ENCODE results near the gene UBL4B. TPM values are rescaled to one million over a fixed set of nuclear protein-coding genes. Genes with fewer than 3 reads are reported as not detected.

UBL4B gene
- polyA plus RNA-seq, 4 donors, result not detected

DNA sequence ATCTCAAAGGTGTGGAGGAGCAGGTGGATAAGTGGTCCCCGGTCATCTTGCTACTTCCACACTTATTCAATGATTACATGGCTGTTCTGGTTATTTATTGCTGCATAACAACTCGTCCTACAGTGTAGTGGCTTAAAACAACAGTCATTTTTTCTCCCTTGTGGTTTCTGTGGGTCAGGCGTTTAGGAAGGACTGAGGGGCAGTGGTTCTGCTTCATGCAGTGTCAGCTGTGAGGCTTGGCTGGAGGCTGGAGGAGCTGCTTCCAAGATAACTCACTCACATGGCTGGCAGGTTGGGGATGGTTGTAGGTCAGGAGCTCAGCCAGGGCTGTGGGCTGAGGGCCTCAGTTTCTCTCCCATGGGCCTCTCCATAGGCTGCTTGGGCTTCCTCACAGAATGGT, 32.1 kb downstream of the UBL4B start:
- DNase-seq, result no peak
- no peak for FAIRE-seq
- no peaks in the 10 kb centered on the region for H3K9me3 ChIP-seq (ENCODE audit: control insufficient read depth in 2 of 2, insufficient read depth in 1 of 2, low read depth in 1 of 2, low read length in 1 of 2)
- H3K4me3 ChIP-seq (ENCODE audit: low read depth in 1 of 3, low read length in 3 of 3), result no peak overlapping the region
- 43 to 61% (median 51%) methylated on average over 3 of the region's 3 CpGs for WGBS, 3 donors
- H3K36me3 ChIP-seq (ENCODE audit: control insufficient read depth in 3 of 3, insufficient read depth in 2 of 3, low read depth in 1 of 3, low read length in 3 of 3), result no peaks in the 10 kb centered on the region
- H3K27me3 ChIP-seq (ENCODE audit: control insufficient read depth in 3 of 3, insufficient read depth in 3 of 3, low read length in 3 of 3), result peaks cover 0 to 39% (median 28%) of the 10 kb centered on the region in 3 donors
- H3K4me1 ChIP-seq (ENCODE audit: control insufficient read depth in 3 of 3, insufficient read depth in 2 of 3, low read depth in 1 of 3, low read length in 2 of 3), result no peaks in the 10 kb centered on the region
- no peak overlapping the region for H3K27ac ChIP-seq (ENCODE audit: low read depth in 1 of 3, low read length in 2 of 3)

DNA sequence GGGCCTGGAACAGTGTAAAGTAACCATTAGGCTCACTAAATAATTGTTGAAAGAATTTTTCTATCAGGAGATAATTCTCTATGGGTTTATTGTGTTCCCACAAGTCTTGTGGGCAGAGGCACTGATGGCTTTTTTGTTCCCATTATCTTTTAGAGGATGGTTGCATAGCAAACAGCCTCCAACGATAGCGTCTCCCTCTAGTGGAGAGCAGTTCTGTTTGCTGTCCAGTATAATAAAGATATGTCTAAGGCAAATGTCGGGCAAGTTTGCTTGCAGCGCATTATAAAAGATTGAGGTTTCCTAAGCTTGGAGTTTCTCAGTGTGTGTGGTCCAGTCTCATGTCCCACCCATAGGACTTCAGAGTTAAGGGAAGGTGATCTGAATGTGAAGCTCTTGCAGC, 36.7 kb downstream of the UBL4B start:
- Histone ChIP-seq H3K4me3 (ENCODE audit: low read depth in 1 of 3, low read length in 3 of 3) (no peak overlapping the region), H3K4me1 (ENCODE audit: control insufficient read depth in 3 of 3, insufficient read depth in 2 of 3, low read depth in 1 of 3, low read length in 2 of 3) (no peaks in the 10 kb centered on the region), H3K9me3 (ENCODE audit: control insufficient read depth in 2 of 2, insufficient read depth in 1 of 2, low read depth in 1 of 2, low read length in 1 of 2) (no peaks in the 10 kb centered on the region), H3K36me3 (ENCODE audit: control insufficient read depth in 3 of 3, insufficient read depth in 2 of 3, low read depth in 1 of 3, low read length in 3 of 3) (no peaks in the 10 kb centered on the region), H3K27me3 (ENCODE audit: control insufficient read depth in 3 of 3, insufficient read depth in 3 of 3, low read length in 3 of 3) (peaks cover 7 to 64% (median 37%) of the 10 kb centered on the region in 3 donors), H3K27ac (ENCODE audit: low read depth in 1 of 3, low read length in 2 of 3) (no peak overlapping the region)
- no peak for DNase-seq
- 36 to 41% (median 37%) methylated on average over 4 of the region's 4 CpGs for WGBS, 3 donors
- FAIRE-seq, result no peak

DNA sequence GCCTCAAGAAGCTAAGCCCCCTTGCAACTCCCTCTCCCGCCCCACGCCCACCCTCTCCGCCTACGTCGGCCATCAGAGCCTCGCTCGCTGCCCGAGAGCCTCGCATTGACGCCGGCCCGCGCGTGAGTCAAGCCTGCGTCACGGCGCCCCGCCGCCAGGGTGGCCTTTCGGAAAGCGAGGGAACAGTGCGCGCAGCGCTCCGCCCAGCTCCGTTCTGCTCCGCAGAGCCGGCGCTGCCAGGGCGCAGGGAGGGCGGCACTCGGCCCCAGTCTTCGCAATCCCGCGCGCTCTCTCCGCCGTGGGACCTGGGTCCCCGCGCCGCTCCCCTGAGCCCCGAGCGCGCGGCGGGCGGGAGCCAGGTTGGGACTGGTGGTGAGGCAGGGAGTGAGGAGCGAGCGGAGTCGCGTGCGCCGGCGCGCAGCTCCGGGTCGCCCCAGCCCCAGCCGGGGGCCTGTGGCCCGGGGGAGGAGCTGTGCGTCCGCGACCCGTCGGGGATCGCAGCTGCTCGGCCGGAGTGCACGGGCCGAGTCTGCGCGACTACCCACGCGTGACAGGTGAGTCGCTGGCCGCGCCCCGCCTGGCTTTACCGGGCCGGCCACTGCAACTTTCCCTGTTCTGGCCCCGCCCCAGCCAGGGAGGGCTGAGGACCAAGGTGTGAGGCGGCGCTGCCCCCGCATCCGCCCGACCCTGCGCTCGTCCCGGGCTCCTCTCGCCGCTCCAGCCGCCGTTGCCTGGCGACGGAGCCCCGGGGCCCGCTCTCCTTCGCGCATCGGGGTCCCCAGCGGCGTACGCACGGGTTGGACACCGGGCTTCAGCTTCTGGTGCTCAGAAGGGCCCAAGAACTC, 38.3 kb downstream of the UBL4B start, which contains the start of gene SLC6A17:
Gene SLC6A17 (plus strand): TSS at position 165 of the 845 bp plus-strand sequence. CDS start 16,436 bp downstream, outside the sequence.
- Histone ChIP-seq H3K27ac (ENCODE audit: low read depth in 1 of 3, low read length in 2 of 3) (no peak within 1 kb of the TSS), H3K9me3 (ENCODE audit: control insufficient read depth in 2 of 2, insufficient read depth in 1 of 2, low read depth in 1 of 2, low read length in 1 of 2) (no peaks in the 10 kb centered on the region), H3K27me3 (ENCODE audit: control insufficient read depth in 3 of 3, insufficient read depth in 3 of 3, low read length in 3 of 3) (peaks cover 7 to 68% (median 38%) of the 10 kb centered on the region in 3 donors), H3K4me3 (ENCODE audit: low read depth in 1 of 3, low read length in 3 of 3) (no peak within 1 kb of the TSS), H3K36me3 (ENCODE audit: control insufficient read depth in 3 of 3, insufficient read depth in 2 of 3, low read depth in 1 of 3, low read length in 3 of 3) (no peaks in the 10 kb centered on the region), H3K4me1 (ENCODE audit: control insufficient read depth in 3 of 3, insufficient read depth in 2 of 3, low read depth in 1 of 3, low read length in 2 of 3) (no peaks in the 10 kb centered on the region)
- FAIRE-seq (no peak), DNase-seq (peak in 1 of 2 donors; percentile 23)
- 1 to 3% (median 3%) methylated on average over 65 to 104 of the region's 104 CpGs for WGBS, 3 donors

DNA sequence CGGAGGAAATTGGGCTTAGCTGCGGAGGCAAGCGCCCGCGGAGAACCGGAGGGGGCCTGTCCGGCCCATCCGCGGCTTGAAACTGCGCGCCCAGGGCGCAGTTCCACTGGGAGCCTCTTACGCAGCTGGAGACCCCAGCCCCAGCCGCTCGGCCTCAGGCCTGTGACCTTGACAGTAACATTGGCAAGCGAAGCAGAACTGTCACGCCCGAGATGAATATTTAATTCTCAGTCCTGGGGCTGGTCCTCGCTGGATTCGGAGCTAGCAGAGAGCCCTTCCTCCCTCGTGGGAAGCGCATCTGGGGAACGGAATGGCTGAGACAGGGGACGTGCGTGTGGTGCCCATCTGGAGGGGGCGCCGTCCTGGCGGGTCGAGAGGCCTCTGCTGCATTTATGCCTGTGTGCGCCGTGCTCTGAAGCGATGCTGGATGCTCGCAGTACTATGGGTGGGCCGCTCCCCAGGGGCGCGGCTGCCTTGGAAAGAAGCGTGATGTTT, 39.0 kb downstream of the UBL4B start:
- no peak for FAIRE-seq
- peaks cover 7 to 65% (median 37%) of the 10 kb centered on the region in 3 donors for H3K27me3 ChIP-seq (ENCODE audit: control insufficient read depth in 3 of 3, insufficient read depth in 3 of 3, low read length in 3 of 3)
- no peaks in the 10 kb centered on the region for H3K4me1 ChIP-seq (ENCODE audit: control insufficient read depth in 3 of 3, insufficient read depth in 2 of 3, low read depth in 1 of 3, low read length in 2 of 3)
- 11 to 19% (median 18%) methylated on average over 28 to 37 of the region's 37 CpGs for WGBS, 3 donors
- no peaks in the 10 kb centered on the region for H3K36me3 ChIP-seq (ENCODE audit: control insufficient read depth in 3 of 3, insufficient read depth in 2 of 3, low read depth in 1 of 3, low read length in 3 of 3)
- DNase-seq, result peak in 1 of 2 donors; percentile 11
- no peak overlapping the region for H3K4me3 ChIP-seq (ENCODE audit: low read depth in 1 of 3, low read length in 3 of 3)
- H3K27ac ChIP-seq (ENCODE audit: low read depth in 1 of 3, low read length in 2 of 3), result no peak overlapping the region
- no peaks in the 10 kb centered on the region for H3K9me3 ChIP-seq (ENCODE audit: control insufficient read depth in 2 of 2, insufficient read depth in 1 of 2, low read depth in 1 of 2, low read length in 1 of 2)

DNA sequence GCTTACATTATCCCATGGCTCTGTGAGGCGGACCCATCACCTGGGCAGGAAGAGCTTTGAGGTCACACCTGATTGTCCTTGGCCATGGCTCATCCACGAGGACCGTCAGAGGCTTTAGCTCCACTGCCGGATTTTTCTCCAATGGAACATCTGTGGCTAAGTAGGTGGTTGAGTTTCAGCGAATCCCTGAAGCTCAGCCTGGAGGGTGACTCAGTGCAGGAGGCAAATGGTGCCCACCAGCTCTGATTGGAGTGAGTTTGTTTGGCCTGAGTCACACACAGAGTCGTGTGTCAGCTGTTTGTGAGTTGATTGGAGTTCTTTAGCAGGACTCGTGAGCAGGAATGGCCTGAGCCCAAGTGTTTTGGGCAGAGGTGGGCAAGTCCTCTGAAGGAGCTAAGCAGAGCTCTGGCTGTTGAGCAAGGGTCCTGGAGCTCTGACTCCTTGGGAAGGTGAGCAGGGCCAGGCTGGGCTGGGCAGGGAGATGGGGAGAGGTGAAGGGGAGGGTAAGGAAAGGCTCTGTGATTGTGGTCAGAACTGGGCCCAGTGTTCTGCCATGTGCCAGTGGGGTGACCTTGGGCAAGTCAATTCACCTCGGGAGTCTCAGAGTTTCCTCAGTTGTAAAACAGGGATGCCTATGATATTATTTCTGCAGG, 40.0 kb downstream of the UBL4B start:
- Histone ChIP-seq H3K27me3 (ENCODE audit: control insufficient read depth in 3 of 3, insufficient read depth in 3 of 3, low read length in 3 of 3) (peaks cover 7 to 60% (median 37%) of the 10 kb centered on the region in 3 donors), H3K27ac (ENCODE audit: low read depth in 1 of 3, low read length in 2 of 3) (no peak overlapping the region), H3K4me3 (ENCODE audit: low read depth in 1 of 3, low read length in 3 of 3) (no peak overlapping the region), H3K9me3 (ENCODE audit: control insufficient read depth in 2 of 2, insufficient read depth in 1 of 2, low read depth in 1 of 2, low read length in 1 of 2) (no peaks in the 10 kb centered on the region), H3K4me1 (ENCODE audit: control insufficient read depth in 3 of 3, insufficient read depth in 2 of 3, low read depth in 1 of 3, low read length in 2 of 3) (no peaks in the 10 kb centered on the region), H3K36me3 (ENCODE audit: control insufficient read depth in 3 of 3, insufficient read depth in 2 of 3, low read depth in 1 of 3, low read length in 3 of 3) (no peaks in the 10 kb centered on the region)
- FAIRE-seq, result no peak
- DNase-seq, result no peak
- WGBS, 3 donors, result 46 to 59% (median 58%) methylated on average over 8 of the region's 8 CpGs

DNA sequence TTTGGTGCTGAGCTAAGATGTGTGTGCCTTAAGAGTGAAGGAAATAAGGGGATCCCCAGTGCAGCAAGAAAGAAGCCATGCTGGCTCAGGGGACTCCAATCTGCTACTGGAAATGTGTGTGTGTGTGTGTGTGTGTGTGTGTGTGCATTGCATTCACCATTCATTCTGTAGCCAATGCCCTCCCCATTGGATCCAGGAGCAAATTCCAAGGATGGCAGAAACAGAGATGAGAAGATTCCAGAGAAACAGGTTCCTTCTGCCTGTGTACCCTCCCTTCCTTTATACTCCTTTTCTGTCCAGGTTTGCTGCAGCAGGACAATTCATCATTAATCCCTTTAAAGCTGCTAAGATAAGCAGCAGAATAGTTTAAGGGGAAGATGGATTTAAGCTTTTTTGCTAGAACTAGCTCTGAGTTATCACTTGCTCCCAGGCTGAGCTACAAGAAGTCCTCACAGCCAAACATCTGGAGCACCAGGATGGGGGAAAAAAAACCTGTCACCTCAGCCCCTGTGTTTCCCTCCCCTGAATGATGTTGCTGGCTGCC, 41.2 kb downstream of the UBL4B start:
- Histone ChIP-seq H3K9me3 (ENCODE audit: control insufficient read depth in 2 of 2, insufficient read depth in 1 of 2, low read depth in 1 of 2, low read length in 1 of 2) (no peaks in the 10 kb centered on the region), H3K27me3 (ENCODE audit: control insufficient read depth in 3 of 3, insufficient read depth in 3 of 3, low read length in 3 of 3) (peaks cover 7 to 53% (median 34%) of the 10 kb centered on the region in 3 donors), H3K36me3 (ENCODE audit: control insufficient read depth in 3 of 3, insufficient read depth in 2 of 3, low read depth in 1 of 3, low read length in 3 of 3) (no peaks in the 10 kb centered on the region), H3K4me1 (ENCODE audit: control insufficient read depth in 3 of 3, insufficient read depth in 2 of 3, low read depth in 1 of 3, low read length in 2 of 3) (no peaks in the 10 kb centered on the region), H3K4me3 (ENCODE audit: low read depth in 1 of 3, low read length in 3 of 3) (no peak overlapping the region), H3K27ac (ENCODE audit: low read depth in 1 of 3, low read length in 2 of 3) (no peak overlapping the region)
- FAIRE-seq (no peak), DNase-seq (no peak)

DNA sequence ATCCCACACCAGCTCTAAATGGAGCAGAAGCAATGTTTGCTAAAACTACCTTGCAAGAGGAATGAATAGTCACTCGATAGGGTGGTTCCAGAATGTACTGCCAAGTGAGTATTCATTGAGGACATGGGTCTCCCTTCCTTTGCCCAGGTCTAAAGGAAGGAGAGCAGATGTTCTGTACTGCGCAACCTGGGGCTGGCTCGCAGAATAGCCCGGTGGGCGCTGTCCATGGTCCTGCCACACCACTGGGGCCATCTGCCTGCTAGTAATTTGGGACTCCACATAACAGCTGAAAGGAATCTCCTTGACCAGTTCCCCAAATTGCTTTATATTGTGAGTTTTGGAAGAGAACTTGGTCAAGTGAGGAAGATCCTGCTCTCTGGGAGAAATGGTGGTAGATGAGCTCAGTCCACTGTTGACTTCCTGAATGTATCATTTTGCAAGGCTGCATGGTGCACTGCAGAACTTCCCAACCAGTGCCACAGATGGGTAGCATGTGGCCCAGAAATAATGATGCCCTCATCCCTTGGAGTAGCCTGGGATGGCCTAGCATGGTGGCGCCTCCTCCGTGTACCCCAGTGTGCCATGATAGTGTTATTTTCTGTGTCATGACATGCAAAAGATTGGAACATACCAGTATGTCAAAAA, 43.8 kb downstream of the UBL4B start:
- H3K27me3 ChIP-seq (ENCODE audit: control insufficient read depth in 3 of 3, insufficient read depth in 3 of 3, low read length in 3 of 3), result peaks cover under 1 to 33% (median 23%) of the 10 kb centered on the region in 3 donors
- no peak for FAIRE-seq

DNA sequence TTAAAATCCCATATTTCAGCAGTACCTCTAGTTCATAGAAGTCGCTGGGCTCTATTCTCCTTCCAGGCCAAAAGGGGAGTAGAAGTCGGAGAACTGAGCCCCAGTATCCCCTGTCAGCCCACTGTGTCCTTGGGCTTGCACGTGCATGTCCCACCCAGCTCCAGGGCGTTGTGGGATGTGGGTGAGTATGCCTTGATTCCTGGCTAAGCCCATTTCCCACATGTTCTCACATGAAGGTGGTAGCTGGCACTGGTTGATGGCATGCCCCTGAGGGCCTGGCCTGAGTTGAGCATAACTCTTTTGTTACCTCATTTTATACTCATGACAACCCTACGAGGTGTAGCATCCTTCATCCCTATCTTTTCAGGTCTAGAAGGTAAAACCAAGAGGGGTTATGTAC, 46.0 kb downstream of the UBL4B start:
- Histone ChIP-seq H3K36me3 (ENCODE audit: control insufficient read depth in 3 of 3, insufficient read depth in 2 of 3, low read depth in 1 of 3, low read length in 3 of 3) (no peaks in the 10 kb centered on the region), H3K27ac (ENCODE audit: low read depth in 1 of 3, low read length in 2 of 3) (no peak overlapping the region), H3K4me3 (ENCODE audit: low read depth in 1 of 3, low read length in 3 of 3) (no peak overlapping the region), H3K27me3 (ENCODE audit: control insufficient read depth in 3 of 3, insufficient read depth in 3 of 3, low read length in 3 of 3) (peaks cover 0 to 15% (median 14%) of the 10 kb centered on the region in 3 donors), H3K9me3 (ENCODE audit: control insufficient read depth in 2 of 2, insufficient read depth in 1 of 2, low read depth in 1 of 2, low read length in 1 of 2) (peaks cover 0 to 2% of the 10 kb centered on the region in 2 donors), H3K4me1 (ENCODE audit: control insufficient read depth in 3 of 3, insufficient read depth in 2 of 3, low read depth in 1 of 3, low read length in 2 of 3) (no peaks in the 10 kb centered on the region)
- FAIRE-seq (no peak), DNase-seq (no peak)
- WGBS, 3 donors, result 62 to 78% (median 73%) methylated on average over 5 of the region's 5 CpGs

More for the DNA sequence above, 43.8 kb downstream of the UBL4B start:
- Histone ChIP-seq H3K4me3 (ENCODE audit: low read depth in 1 of 3, low read length in 3 of 3) (no peak overlapping the region), H3K27ac (ENCODE audit: low read depth in 1 of 3, low read length in 2 of 3) (no peak overlapping the region), H3K36me3 (ENCODE audit: control insufficient read depth in 3 of 3, insufficient read depth in 2 of 3, low read depth in 1 of 3, low read length in 3 of 3) (no peaks in the 10 kb centered on the region), H3K4me1 (ENCODE audit: control insufficient read depth in 3 of 3, insufficient read depth in 2 of 3, low read depth in 1 of 3, low read length in 2 of 3) (no peaks in the 10 kb centered on the region), H3K9me3 (ENCODE audit: control insufficient read depth in 2 of 2, insufficient read depth in 1 of 2, low read depth in 1 of 2, low read length in 1 of 2) (peaks cover 0 to 2% of the 10 kb centered on the region in 2 donors)
- peak; percentile 26 to 68 for DNase-seq
- 16 to 25% (median 18%) methylated on average over 7 of the region's 7 CpGs for WGBS, 3 donors

All from small intestine (tissue), 7 donors.